Renal cortex interstitium (tissue), 11 donors: Measurements from ENCODE around the gene SCYL2. TPM values are rescaled to one million over a fixed set of nuclear protein-coding genes. Genes with fewer than 3 reads are reported as not detected.
"Not testable (repeated sequence)": the region's sequence is repeated elsewhere in the genome, so short reads cannot be mapped to it uniquely, and the experiment has no call there.

Source experiments
- DNase-seq, 11 donors: peaks; one replicate each; pipeline ENCODE4 v3.0.0-alpha.2; 2013; ENCODE audit warnings: low read depth in 9 of 11, low spot score in 4 of 11; ENCODE audit errors: extremely low read depth in 1 of 11
- polyA plus RNA-seq, 3 donors: library from polyadenylated mRNA; unstranded; fragments of 120-200 nt; gene quantifications; one replicate each; pipeline ENCODE4 v1.2.1, GENCODE V29; 2013; ENCODE audit not compliant: insufficient read length in 3 of 3

Gene SCYL2
- polyA plus RNA-seq, 3 donors = 48.3 to 57.9 (median 57.6) TPM

DNA sequence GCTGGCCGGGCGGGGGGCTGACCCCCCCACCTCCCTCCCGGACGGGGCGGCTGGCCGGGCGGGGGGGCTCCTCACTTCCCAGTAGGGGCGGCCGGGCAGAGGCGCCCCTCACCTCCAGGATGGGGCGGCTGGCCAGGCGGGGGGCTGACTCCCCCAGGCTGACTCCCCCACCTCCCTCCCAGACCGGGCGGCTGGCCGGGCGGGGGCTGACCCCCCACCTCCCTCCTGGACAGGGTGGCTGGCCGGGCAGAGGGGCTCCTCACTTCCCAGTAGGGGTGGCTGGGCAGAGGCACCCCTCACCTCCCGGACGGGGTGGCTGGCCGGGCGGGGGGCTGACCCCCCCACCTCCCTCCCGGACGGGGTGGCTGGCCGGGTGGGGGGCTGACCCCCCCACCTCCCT lies 27.4 kb downstream of the SCYL2 start:
- not testable (repeated sequence) for DNase-seq

DNA sequence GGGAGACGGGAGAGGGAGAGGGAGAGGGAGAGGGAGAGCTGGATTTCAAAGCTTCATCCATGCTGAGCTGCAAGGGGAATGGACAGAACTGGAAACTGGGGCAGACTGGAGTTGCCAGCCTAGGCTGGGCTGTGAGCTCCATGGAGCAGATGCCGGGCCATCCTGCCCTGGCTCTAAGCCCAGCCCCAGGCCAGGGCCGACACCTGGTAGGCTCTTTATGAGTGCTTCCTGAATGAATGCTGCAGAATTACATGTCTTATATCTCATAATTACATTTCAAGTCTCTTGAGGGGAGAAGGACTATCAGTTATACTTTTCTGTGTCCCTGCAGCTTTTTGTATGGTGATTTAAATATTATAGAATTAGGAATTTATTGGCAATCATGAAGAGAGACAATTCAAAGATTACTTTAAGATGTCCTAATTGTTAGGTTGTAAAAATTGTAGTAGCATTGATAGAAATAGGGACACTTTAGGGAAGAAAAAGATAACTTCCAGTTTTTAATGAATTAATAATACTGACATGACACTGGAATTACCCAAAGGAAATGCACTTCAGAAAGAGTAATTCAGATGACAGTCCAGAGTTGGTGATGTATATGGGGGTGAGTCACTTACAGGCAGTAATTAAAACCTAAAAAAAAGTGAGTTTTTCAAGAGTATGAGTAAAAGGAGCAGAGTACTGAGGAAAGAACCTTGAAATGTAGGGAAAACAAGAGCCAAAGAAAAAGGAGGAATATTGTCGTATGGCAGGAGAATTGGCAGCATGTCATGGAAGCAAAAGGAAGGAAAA lies 29.0 kb downstream of the SCYL2 start:
- DNase-seq = no peak

DNA sequence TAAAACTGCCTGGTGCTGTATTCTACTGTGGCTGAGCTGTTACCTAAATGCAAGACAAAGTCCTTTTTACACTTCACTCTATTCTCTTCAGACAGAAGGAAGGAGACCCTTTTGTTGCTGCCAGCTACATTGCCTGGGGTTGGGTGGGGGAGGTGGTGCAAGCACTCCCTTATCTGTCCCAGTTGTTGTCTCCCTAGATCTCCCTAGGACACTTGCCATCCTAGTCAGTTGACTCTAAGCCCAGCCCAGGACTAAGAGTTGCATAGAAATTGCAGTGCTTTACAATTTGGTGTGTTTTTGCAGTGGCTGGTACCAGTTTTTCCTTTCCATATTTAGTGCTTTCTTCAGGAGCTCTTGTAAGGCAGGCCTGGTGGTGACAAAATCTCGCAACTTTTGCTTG lies 35.1 kb downstream of the SCYL2 start:
- DNase-seq = no peak

DNA sequence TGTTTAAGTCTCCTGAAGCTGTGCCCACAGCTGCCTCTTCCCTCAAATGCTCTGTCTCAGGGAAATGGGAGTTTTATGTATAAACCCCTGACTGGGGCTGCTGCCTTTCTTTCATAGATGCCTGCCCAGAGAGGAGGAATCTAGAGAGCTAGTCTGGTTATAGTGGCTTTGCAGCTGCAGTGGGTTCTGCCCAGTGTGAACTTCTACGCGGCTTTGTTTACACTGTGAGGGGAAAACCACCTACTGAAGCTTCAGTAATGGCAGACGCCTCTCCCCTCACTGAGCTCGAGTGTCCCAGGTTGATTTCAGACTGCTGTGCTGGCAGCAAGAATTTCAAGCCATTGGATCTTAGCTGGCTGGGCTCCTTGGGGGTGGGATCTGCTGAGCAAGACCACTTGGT lies 36.9 kb downstream of the SCYL2 start:
- no peak for DNase-seq

DNA sequence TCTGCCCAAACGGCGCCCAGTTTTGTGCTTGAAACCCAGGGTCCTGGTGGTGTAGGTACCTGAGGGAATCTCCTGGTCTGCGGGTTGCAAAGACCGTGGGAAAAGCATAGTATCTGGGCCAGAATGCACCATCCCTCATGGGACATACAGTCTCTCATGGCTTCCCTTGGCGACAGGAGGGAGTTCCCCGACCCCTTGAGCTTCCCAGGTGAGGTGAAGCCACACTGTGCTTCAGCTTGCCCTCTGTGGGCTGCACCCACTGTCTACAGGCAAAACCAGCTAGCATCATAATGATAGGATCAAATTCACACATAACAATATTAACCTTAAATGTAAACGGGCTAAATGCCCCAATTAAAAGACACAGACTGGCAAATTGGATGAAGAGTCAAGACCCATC lies 37.4 kb downstream of the SCYL2 start:
- DNase-seq = not testable (repeated sequence)

DNA sequence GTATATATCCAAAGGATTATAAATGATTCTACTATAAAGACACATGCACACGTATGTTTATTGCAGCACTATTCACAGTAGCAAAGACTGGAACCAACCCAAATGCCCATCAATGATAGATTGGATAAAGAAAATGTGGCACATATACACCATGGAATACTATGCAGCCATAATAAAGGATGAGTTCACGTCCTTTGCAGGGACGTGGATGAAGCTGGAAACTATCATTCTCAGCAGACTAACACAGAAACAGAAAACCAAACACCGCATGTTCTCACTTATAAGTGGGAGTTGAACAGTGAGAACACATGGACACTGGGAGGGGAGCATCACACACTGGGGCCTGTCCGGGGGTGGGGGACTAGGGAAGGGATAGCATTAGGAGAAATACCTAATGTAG lies 41.2 kb downstream of the SCYL2 start:
- not testable (repeated sequence) for DNase-seq

DNA sequence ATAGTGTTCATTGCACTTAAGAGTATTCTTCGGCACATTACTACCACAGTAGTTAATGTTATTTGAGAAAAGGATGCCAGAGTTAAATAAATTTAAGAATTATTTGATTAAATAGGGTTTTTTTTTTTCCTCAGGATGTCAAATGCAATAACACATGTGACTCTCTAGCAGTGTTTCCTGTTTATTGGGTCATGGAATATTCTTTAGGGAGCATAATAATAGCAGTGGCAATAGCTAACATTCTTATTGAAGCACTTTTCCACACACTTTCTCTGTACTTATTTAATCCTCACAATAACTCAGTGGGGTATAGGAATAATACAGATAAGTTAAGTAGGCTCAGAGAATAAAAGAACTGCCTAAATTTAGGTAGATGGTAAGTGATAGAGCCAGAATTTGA lies 44.3 kb downstream of the SCYL2 start:
- no peak for DNase-seq

DNA sequence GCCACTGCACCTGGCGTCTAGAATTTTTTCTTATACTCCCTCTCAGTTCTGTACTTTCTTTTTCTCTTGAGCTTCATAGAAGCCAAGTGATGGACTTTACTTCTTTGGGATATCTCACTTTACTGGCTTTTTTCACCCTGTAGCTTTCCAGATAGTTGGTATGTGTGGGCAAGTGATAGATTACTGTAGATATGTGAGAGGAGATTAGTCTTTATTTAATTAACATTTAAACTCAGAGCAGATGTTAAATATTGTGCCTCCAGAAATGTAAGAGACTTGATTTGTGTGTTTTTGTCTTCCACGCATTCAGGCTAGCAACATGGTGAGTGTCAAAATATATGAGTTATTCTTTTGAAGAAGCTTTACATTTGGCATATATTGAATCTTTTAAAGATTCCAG lies 50.4 kb downstream of the SCYL2 start:
- no peak for DNase-seq

DNA sequence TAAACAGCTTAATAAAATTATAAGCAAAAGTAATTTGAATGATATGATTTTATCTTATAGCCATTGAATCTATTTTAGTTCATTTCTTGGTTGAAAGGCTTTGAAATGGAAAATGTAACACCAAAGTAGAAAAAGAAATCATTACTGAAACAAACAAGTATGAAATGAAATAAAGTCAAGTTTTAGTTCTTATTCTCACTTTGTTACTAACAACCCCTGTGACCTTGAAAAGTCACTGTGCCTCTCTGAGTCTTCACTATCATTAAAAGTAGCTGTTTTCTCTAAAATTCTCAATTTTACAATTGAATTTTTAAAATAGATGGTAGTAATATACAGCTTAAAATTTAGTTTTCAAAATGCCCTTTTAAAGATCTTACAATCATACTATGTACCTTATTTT lies 57.5 kb downstream of the SCYL2 start:
- no peak for DNase-seq

DNA sequence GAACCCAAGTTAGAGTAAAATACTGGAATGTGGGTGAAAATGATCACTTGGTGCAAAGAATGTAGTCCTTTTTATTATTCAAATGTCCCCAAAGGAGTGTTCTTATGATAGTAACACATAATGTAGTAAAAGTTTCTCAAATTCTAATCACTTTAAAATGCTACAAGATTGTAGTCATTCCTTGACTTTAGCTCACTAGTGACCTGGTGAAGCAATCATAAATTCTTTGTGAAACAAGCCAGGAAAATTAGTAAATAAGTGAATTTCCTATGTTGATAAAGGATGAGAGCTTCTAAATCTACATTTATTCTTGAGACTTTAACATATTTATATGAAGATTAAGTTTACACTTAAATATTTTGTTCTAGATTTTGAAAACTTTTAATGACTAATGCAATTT lies 59.2 kb downstream of the SCYL2 start:
- no peak for DNase-seq

DNA sequence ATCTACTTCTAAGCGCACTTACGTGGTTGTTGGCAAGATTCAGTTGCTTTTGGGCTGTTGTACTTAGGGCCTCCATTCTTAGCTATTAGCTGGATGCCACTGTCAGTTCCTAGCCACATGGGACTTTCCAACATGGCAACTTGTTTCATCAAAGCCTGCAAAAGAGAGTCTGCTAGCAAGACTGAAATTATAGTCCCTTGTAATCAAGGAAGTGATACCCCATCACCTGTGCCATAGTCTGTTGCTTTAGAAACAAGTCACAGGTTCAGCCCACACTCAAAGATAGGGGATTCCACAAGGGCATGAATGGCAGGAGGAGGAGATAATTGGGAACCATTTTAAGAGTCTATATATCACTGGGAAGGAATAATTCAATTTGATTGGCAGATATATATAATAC lies 62.8 kb downstream of the SCYL2 start:
- DNase-seq = no peak

DNA sequence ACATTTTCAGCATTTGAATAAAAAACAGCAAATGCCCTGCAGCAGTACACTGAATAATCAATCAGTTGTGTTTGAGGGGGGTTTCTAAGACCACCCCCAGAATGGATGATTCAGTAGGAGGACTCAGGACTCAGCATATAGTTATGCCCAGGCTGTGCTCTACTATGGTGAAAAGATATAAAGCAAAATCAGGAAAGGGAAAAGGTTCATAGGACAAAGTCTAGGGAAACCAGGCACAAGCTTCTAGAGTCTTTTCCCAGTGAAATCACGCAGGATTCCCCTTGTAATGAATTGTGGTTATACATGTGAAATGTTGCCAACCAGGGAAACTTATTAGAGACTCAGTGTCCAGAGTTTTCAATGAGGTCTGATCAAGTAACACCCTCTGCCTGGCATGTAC lies 64.9 kb downstream of the SCYL2 start:
- DNase-seq = no peak

DNA sequence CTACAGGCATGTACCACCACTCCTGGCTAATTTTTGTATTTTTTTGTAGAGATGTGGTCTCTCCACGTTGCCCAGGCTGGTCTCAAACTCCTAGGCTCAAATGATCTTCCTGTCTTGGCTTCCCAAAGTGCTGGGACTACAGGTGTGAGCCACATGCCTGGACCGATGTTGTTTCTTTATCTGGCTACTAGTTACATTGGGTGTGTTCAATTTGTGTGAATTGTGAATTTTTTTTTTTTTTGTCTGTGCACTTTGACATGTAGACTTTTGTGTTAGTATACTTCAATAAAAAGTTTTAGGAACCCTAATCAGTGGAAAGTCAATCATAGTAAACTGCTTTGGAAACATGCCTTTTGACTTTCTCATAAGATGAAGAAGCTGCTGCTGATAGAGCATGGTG lies 65.9 kb downstream of the SCYL2 start:
- DNase-seq = no peak

DNA sequence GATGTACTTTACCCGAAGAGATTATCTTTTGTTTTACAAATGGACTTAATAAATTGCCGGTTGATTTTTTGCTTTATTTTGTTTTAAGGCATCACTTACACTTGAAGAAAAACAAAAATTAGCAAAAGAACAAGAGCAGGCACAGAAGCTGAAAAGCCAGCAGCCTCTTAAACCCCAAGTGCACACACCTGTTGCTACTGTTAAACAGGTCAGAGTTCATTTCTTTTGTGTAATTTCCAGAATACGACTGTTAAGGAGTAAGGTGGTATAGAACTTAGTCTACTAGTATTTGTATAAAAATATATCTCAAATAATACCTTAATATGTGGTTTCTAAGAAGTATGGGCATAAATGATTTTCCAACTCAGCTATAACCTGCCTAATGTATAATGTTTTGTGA lies 70.3 kb downstream of the SCYL2 start:
- DNase-seq = no peak

DNA sequence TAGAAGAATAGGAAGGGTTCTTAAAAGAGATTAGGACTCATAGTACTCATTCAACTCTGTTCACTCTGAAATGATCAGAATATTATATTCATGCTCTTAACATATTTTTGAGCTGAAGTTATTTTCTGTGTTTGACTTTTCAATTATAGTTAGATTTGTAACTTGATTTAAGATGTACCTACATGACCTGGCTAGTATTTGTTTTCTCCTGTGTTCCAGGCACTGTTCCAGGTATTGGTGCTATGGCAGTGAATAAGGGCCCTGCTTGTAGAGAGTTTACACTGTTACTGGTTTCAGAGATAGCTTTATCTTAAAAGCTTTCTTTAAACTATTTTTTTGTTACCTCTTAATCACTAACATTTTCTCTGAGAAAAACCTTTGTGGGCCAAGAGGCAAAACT lies 70.8 kb downstream of the SCYL2 start:
- DNase-seq = no peak

DNA sequence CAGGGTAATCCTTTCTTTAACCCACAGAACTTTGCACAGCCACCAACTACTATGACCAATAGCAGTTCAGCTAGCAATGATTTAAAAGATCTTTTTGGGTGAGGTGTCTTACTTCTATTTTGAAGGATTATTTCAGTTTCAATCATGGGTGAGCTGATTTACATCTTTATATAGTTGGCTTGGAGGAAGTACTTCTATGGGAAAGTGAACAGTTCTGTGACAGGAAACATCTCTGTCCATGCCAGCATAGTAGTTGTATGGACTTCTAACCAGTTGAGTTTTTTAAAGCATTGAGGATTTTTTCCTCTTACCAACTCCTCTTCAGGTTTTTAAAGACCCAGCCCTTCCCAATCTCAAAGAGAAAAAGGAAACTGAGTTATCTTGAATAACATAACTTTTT lies 72.1 kb downstream of the SCYL2 start:
- no peak for DNase-seq

DNA sequence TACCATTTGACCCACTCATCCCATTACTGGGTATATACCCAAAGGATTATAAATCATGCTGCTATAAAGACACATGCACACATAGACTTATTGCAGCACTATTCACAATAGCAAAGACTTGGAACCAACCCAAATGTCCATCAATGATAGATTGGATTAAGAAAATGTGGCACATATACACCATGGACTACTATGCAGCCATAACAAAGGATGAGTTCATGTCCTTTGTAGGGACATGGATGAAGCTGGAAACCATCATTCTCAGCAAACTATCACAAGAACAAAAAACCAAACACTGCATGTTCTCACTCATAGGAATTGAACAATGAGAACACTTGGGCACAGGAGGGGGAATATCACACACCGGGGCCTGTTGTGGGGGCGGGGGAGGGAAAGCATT lies 75.9 kb downstream of the SCYL2 start:
- DNase-seq = not testable (repeated sequence)

DNA sequence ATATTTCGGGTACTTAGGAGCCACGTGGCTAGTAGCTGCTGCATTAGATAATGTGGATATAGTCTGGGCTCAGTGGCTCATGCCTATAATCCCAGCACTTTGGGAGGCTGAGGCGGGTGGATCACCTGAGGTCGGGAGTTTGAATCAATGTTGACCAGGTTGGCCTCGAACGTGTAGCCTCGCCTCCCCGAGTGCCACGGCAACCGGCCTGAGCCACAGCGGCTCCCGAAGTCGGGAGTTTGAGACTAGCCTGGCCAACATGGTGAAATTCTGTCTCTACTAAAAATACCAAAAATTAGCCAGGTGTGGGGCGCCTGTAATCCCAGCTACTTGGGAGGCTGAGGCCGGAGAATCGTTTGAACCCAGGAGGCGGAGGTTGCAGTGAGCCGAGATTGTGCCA lies 77.4 kb downstream of the SCYL2 start:
- not testable (repeated sequence) for DNase-seq

DNA sequence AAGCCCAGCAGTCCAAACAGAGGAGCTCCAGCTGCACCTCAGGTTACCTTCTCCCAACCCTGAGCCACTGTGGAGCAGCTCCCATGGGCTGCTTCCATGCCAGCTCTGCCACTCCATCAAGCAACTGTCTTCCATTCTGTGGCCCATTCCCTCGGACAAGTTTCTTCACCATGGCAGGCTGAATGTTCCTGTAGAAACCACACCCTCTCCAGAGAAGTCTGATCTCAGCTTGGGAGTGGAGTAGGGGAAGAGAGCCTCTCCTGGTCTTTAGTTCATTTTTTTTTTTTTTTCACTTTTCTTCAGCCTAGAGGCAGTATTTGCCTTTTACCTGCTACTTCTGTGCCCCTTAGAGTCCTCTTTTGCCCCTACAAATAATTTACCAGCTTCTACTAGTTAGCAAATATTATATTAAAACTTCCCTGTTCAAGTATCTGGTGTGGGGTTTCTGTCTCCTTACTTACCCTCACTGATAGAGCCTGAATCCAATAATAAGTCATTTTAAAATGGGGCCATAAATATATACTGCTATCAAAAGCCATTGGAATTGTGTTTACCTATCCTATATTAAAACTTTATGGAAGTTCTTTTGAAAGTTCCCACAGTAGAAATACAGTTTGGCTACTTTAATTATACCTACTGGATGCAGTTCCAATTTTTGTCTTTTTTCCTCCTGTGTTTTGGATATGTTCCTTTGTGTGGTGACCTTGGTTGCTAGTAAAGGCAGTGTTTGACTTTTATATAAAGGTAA lies 78.2 kb downstream of the SCYL2 start:
- no peak for DNase-seq

DNA sequence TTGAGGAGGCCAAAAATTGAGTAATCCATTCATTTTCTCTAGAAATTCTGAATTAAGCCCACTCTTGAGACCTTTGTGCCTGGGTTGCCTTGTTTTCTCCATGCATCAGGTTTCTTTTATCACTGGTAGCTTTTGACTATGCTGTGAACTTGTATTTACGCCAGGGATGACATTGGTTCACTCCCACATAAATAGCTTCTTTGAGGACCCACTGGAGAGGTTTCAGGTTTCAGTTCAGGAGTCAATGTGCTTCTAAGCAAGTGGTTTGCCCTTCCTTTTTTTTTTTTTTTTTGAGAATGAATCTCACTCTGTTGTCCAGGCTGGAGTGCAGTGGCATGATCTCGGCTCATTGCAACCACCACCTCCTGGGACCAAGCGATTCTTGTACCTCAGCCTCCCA lies 79.7 kb downstream of the SCYL2 start:
- DNase-seq = peak in 2 of 11 donors; percentile 2 to 11
